ENCODE measurements around the gene CPNE7. TPM values are rescaled to one million over a fixed set of nuclear protein-coding genes. Genes with fewer than 3 reads are reported as not detected.

CPNE7 gene
- 10 to 100 TPM; 11.1 to 44.7 TPM for total RNA-seq

GRCh38 chr16:89575247-89576152 lies at the start of gene CPNE7:
TSS of gene CPNE7 (plus strand) at chr16:89575758. CDS start at chr16:89575898, 140 bp downstream.
- peak; percentile 43 for ATAC-seq (replicated peaks)
- Mint-ChIP-seq H3K27me3 (no peaks in the 10 kb centered on the region), H3K27ac (no peak within 1 kb of the TSS), H3K9me3 (no peaks in the 10 kb centered on the region), H3K36me3 (ENCODE audit: low read depth) (no peaks in the 10 kb centered on the region), H3K4me3 (peak within 1 kb of the TSS; percentile 37), H3K4me1 (peaks cover 6% of the 10 kb centered on the region)

- Mint-ChIP-seq H3K9me3 (no peaks in the 10 kb centered on the region), H3K27ac (no peak overlapping the region), H3K4me3 (no peak overlapping the region), H3K4me1 (peaks cover 5% of the 10 kb centered on the region), H3K36me3 (ENCODE audit: low read depth) (peaks cover 97% of the 10 kb centered on the region), H3K27me3 (no peaks in the 10 kb centered on the region)
- ATAC-seq (replicated peaks): no peak
Observed at GRCh38 chr16:89529097-89529496, 46.5 kb upstream of the CPNE7 start.

GRCh38 chr16:89530401-89531381 lies 44.9 kb upstream of the CPNE7 start:
- Mint-ChIP-seq H3K36me3 (ENCODE audit: low read depth) (peaks cover 96% of the 10 kb centered on the region), H3K27me3 (no peaks in the 10 kb centered on the region), H3K4me3 (no peak overlapping the region), H3K27ac (no peak overlapping the region), H3K4me1 (peaks cover 14% of the 10 kb centered on the region), H3K9me3 (no peaks in the 10 kb centered on the region)
- no peak for ATAC-seq (replicated peaks)

- no peak for ATAC-seq (replicated peaks)
- Mint-ChIP-seq H3K4me1 (peaks cover 14% of the 10 kb centered on the region), H3K27ac (no peak overlapping the region), H3K4me3 (no peak overlapping the region), H3K9me3 (no peaks in the 10 kb centered on the region), H3K36me3 (ENCODE audit: low read depth) (peaks cover 87% of the 10 kb centered on the region), H3K27me3 (no peaks in the 10 kb centered on the region)
Observed at GRCh38 chr16:89531821-89532526, 43.6 kb upstream of the CPNE7 start.

DNA sequence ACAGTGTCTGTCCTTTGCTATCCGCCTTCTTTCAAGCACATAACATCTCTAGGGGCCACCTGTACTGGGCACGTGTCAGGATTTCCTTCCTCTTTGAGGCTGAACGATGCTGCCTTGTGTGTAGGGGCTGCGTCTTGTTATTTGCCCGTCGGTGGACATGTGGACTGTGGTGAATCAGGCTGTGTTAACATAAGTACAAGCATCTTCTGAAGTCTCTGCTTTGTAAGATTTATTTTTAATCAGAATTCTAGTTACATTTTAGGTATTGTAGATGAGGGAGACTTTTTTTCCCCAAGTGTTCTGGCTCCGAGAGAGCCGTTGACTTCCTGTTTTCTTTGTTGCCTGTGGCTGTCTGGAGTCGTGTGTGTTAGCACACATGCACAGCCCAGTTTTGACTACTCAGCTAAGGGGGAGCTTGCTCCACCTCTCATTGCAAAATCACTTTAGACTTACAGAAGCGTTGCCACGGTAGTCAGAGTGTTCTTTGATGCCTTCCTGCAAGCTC lies 41.3 kb upstream of the CPNE7 start:
- Mint-ChIP-seq H3K4me3 (peak overlapping the region; percentile 71), H3K9me3 (no peaks in the 10 kb centered on the region), H3K36me3 (ENCODE audit: low read depth) (peaks cover 79% of the 10 kb centered on the region), H3K27me3 (no peaks in the 10 kb centered on the region), H3K4me1 (peaks cover 14% of the 10 kb centered on the region), H3K27ac (peak overlapping the region; percentile 90)
- peak; percentile 90 for ATAC-seq (replicated peaks)

DNA sequence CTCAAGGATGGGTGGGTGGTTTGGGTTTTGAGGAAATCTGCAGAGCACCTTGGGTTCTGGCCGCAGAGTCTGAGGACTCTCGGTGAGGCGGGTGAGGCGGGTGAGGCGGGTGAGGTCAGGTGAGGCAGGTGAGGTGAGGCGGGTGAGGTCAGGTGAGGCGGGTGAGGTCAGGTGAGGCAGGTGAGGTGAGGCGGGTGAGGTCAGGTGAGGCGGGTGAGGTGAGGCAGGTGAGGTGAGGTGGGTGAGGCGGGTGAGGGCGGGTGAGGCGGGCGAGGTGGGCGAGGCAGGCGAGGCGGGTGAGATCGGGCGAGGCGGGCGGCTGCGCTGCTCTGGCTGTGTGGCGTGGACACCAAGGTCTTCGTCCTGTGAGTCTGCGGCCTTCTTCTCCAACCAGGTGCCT lies 39.2 kb upstream of the CPNE7 start:
- H3K4me1 Mint-ChIP-seq: peaks cover 14% of the 10 kb centered on the region
- ATAC-seq (replicated peaks): no peak
- H3K27ac Mint-ChIP-seq: no peak overlapping the region
- H3K27me3 Mint-ChIP-seq: no peaks in the 10 kb centered on the region
- H3K9me3 Mint-ChIP-seq: no peaks in the 10 kb centered on the region
- H3K36me3 Mint-ChIP-seq (ENCODE audit: low read depth): peaks cover 61% of the 10 kb centered on the region
- H3K4me3 Mint-ChIP-seq: no peak overlapping the region

DNA sequence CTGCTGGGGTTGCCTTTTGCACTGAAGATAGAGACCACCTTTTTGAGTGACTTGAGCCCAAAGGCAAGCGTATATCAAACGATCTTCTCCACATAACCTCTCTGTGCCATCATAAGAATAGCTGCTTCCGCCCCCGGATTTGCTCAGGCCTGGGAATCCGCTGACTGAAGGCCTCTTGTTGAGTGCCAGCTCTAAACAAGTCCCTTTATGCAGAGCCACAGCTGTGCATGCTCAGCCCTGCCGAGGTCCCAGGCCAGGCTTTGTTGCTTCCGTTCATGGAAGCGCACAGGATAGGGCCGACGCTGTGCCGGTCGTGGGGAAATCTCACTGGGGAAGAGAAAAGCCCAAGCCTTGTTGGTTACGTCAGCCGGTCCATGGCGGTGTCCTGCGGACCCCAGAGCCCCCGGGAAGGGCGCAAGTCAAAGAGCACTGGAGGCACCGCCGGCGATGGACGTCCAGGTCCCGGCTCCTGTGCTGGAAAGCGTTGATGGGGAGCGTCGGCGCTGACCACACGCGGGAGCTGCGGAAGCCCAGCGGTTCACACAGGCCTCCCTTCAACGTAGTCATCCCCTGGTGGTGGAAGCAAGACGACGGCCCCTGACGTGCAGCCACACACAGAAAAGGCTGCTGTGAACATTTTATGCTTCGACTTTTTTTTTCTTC lies 38.5 kb upstream of the CPNE7 start:
- H3K27me3 Mint-ChIP-seq: no peaks in the 10 kb centered on the region
- H3K4me1 Mint-ChIP-seq: peaks cover 14% of the 10 kb centered on the region
- no peak overlapping the region for H3K27ac Mint-ChIP-seq
- no peaks in the 10 kb centered on the region for H3K9me3 Mint-ChIP-seq
- no peak for ATAC-seq (replicated peaks)
- no peak overlapping the region for H3K4me3 Mint-ChIP-seq
- peaks cover 54% of the 10 kb centered on the region for H3K36me3 Mint-ChIP-seq (ENCODE audit: low read depth)

- Mint-ChIP-seq H3K4me1 (peaks cover 14% of the 10 kb centered on the region), H3K27ac (no peak overlapping the region), H3K4me3 (no peak overlapping the region), H3K27me3 (no peaks in the 10 kb centered on the region), H3K9me3 (no peaks in the 10 kb centered on the region), H3K36me3 (ENCODE audit: low read depth) (peaks cover 53% of the 10 kb centered on the region)
- ATAC-seq (replicated peaks): no peak
Observed at GRCh38 chr16:89537549-89537925, 38.0 kb upstream of the CPNE7 start.

DNA sequence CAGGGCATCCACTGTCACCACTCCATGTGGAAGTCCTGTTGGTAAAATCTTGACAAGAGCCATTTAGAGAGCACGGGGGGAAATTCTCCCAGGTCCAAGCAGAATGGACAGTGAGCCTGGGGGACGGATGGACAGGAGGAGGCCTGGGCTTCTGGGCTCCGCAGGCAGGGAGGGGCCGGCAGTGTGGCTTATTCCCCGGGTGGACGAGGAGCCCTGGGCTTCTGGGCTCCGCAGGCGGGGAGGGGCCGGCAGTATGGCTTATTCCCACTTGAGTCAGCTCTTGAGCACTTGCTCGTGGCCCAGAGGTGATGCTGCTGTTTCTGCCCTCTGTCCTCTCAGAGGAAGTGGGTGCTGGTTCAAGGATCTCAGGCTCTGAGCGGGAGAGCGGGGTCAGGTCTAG lies 37.3 kb upstream of the CPNE7 start:
- Mint-ChIP-seq H3K27me3 (no peaks in the 10 kb centered on the region), H3K36me3 (ENCODE audit: low read depth) (peaks cover 47% of the 10 kb centered on the region)

GRCh38 chr16:89540557-89540956 lies 35.0 kb upstream of the CPNE7 start:
- H3K27ac Mint-ChIP-seq: no peak overlapping the region
- no peaks in the 10 kb centered on the region for H3K9me3 Mint-ChIP-seq
- peaks cover 34% of the 10 kb centered on the region for H3K36me3 Mint-ChIP-seq (ENCODE audit: low read depth)
- no peak overlapping the region for H3K4me3 Mint-ChIP-seq
- H3K4me1 Mint-ChIP-seq: no peaks in the 10 kb centered on the region
- no peaks in the 10 kb centered on the region for H3K27me3 Mint-ChIP-seq
- no peak for ATAC-seq (replicated peaks)

More for the DNA sequence above, 37.3 kb upstream of the CPNE7 start:
- Mint-ChIP-seq H3K9me3 (no peaks in the 10 kb centered on the region), H3K27ac (no peak overlapping the region), H3K4me1 (peaks cover 14% of the 10 kb centered on the region), H3K4me3 (no peak overlapping the region)
- no peak for ATAC-seq (replicated peaks)

GRCh38 chr16:89541792-89542191 lies 33.8 kb upstream of the CPNE7 start:
- Mint-ChIP-seq H3K4me1 (no peaks in the 10 kb centered on the region), H3K27ac (no peak overlapping the region), H3K9me3 (no peaks in the 10 kb centered on the region), H3K27me3 (no peaks in the 10 kb centered on the region), H3K36me3 (ENCODE audit: low read depth) (peaks cover 34% of the 10 kb centered on the region), H3K4me3 (no peak overlapping the region)
- ATAC-seq (replicated peaks): no peak

DNA sequence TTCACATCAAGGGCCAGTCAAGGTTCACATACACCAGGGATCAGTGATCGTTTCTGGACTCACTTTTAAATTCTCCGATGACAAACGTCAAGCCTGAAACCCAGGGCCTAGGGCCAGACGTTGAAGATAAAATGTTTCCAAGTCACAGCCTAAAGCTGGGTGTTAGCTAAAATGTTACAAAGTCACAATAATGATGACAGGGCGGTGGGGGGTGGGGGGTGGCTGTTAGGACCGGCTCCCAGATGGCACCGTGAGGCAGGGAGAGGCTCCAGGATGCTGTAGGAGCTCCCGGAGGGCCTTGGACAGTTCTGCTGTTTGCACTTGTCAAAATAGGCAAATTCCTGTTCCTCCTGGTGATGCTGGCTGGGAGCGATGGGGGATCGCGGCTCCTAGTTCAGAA lies 31.4 kb upstream of the CPNE7 start:
- no peaks in the 10 kb centered on the region for H3K4me1 Mint-ChIP-seq
- no peaks in the 10 kb centered on the region for H3K9me3 Mint-ChIP-seq
- ATAC-seq (replicated peaks): no peak
- peaks cover 40% of the 10 kb centered on the region for H3K36me3 Mint-ChIP-seq (ENCODE audit: low read depth)
- H3K27me3 Mint-ChIP-seq: no peaks in the 10 kb centered on the region
- H3K27ac Mint-ChIP-seq: no peak overlapping the region
- no peak overlapping the region for H3K4me3 Mint-ChIP-seq

DNA sequence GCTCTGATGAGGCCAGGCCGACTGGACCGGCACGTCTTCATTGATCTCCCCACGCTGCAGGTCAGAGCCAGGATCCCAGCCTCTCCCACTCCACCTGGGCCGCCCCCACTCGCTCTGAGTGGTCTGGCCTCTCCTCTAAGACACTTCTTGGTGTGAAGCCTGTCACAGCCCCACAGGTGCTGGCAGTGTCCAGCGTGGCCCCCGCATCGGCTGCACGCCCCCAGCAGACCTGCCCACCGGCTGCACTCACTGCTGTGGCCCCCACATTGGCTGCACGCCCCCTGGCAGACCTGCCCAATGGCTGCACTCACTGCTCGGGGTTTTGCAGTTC lies 30.9 kb upstream of the CPNE7 start:
- Mint-ChIP-seq H3K36me3 (ENCODE audit: low read depth) (peaks cover 46% of the 10 kb centered on the region), H3K4me3 (no peak overlapping the region), H3K27ac (no peak overlapping the region), H3K27me3 (no peaks in the 10 kb centered on the region), H3K4me1 (no peaks in the 10 kb centered on the region), H3K9me3 (no peaks in the 10 kb centered on the region)
- ATAC-seq (replicated peaks): no peak

Data from activated T-helper 17 cell treated with anti-CD3 and anti-CD28 coated beads, Interleukin-2, amount 50 U/mL, for 72 hours (primary cell).